IPS-11a (cell line): ENCODE results near the gene MRAP2.

ENCODE experiments used
- H3K4me3 ChIP-seq: one replicate; pipeline ENCODE4 v1.5.1; 2013; ENCODE audit warnings: low read depth, low read length, control low read depth

MRAP2 gene, protein sequence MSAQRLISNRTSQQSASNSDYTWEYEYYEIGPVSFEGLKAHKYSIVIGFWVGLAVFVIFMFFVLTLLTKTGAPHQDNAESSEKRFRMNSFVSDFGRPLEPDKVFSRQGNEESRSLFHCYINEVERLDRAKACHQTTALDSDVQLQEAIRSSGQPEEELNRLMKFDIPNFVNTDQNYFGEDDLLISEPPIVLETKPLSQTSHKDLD

GRCh38 chr6:84033523-84034451, at the start of gene MRAP2:
MRAP2 (plus strand) TSS chr6:84033772; CDS start chr6:84055319, 21,547 bp downstream.
- H3K4me3 ChIP-seq: peak within 1 kb of the TSS; percentile 53

- H3K4me3 ChIP-seq: no peak overlapping the region
Observed at GRCh38 chr6:83984411-83984810, 49.2 kb upstream of the MRAP2 start.

DNA sequence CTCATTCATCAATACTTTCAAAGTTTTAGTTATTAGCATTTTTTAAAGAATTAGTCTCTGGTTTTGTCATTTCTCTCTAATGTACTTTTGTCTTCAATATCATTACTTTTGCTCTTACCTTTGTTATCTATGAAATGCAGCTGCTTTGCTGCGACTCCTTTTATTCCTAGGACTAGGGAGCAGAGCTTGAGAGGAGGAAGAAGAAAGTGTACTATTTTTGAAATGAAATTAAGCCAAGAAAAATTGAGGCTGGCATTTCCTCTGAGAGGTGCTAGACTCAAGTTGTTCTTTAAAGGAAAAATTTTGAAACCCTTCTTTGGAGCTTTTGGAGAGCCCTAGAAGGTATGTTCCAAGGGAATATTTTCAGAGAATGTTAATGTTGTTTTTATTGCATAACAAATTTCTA, 48.3 kb upstream of the MRAP2 start:
- H3K4me3 ChIP-seq: no peak overlapping the region

DNA sequence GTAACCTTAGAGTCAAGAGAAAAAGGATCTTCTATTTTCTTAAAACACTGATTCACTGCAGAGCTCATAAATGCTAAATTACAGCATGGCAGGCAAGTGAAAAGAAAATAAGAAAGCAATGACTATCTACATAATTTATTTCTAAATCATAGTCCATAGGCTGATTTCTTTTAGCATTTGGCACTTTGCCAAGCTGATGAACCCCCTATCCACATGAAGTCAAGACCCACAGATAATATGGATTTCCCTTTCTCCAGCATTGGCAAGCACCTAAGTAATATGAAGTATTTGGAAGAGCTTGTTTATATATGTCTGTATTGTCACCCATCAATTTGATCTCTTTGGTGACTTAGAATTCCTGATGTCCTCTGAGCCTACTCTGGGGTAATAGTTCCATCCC, 47.9 kb upstream of the MRAP2 start:
- H3K4me3 ChIP-seq: no peak overlapping the region

GRCh38 chr6:83998021-83998584, 35.5 kb upstream of the MRAP2 start:
- H3K4me3 ChIP-seq: no peak overlapping the region

GRCh38 chr6:84001119-84001518, 32.5 kb upstream of the MRAP2 start:
- no peak overlapping the region for H3K4me3 ChIP-seq

DNA sequence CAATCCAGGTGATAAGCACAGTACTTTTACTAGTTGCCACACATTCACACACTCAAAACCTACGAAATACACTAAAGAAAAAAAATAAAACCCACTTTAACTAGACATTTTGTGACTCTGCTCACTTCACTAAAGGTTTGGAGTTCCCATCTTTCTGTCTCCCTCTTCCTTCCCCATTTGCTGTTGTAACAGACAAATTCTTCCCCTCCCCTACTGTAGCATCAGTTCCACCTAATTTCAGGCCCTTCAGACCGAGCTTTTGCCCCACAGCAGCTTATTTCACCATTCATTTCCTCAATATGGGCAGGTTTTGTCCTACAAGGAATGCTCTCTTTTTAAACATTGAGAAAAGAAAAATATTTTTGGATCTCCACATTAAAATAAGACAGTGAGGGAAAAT, 31.3 kb upstream of the MRAP2 start:
- no peak overlapping the region for H3K4me3 ChIP-seq

GRCh38 chr6:84003131-84003530, 30.4 kb upstream of the MRAP2 start:
- H3K4me3 ChIP-seq: no peak overlapping the region

- H3K4me3 ChIP-seq: no peak overlapping the region
Observed at GRCh38 chr6:84003654-84004053, 29.9 kb upstream of the MRAP2 start.

- H3K4me3 ChIP-seq: no peak overlapping the region
Observed at GRCh38 chr6:84007871-84008270, 25.7 kb upstream of the MRAP2 start.

DNA sequence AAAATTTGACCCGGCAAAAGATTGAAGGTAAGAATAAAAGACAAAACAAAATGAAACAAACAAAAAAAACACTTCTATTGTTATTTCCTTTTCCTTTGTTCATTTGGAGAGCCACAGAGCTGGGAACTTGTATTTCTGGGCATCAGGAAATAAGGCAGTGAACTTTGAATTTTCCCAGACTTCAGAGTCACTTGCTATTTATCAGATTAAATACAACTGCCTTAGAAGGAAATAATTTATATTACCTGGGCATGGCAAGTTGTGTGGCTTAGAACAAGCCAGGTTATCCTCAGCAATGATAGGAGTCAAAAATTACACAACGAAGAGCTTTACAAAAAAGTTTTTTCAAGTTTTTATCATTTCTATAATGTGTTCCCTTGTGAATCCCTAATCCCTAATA, 20.2 kb upstream of the MRAP2 start:
- H3K4me3 ChIP-seq: no peak overlapping the region

DNA sequence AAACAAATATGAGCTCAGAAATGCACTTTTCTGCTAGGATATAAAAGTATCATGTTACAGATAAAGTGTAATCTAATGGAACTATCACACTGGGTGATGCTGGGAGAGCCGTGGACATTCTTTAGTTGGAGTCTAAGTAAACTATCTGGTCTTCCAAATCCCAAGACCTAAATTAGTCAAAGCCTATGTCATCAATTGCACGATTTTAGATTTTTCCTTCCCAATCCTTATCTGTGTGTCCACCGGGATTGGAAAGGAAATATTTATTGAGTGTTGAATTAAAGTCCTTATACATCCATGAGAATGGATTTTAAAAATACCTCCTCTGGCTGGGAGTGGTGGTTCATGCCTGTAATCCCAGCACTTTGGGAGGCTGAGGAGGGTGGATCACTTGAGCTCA, 19.6 kb upstream of the MRAP2 start:
- H3K4me3 ChIP-seq: no peak overlapping the region

- H3K4me3 ChIP-seq: no peak overlapping the region
Observed at GRCh38 chr6:84016029-84016428, 17.5 kb upstream of the MRAP2 start.

- no peak overlapping the region for H3K4me3 ChIP-seq
Observed at GRCh38 chr6:84017709-84018452, 15.7 kb upstream of the MRAP2 start.

- H3K4me3 ChIP-seq: no peak overlapping the region
Observed at GRCh38 chr6:84018453-84019061, 15.0 kb upstream of the MRAP2 start.

GRCh38 chr6:84019141-84019841, 14.3 kb upstream of the MRAP2 start:
- no peak overlapping the region for H3K4me3 ChIP-seq

DNA sequence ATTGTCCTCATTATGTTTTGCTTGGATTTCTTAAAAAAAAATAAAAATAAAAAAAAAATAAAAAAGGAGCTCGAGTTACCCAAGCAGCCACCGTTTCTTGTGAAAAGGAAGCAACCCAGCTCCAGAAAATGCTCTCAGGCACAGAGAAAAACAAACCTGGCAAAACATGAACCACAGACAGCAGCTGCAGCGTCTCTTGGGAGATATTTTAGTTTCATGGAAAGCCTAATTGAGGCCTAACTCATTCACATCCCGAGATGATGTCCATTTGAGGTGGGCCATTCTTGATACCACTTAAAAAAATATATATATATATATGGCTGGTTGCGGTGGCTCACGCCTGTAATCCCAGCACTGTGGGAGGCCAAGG, 13.7 kb upstream of the MRAP2 start:
- H3K4me3 ChIP-seq: no peak overlapping the region

GRCh38 chr6:84021625-84022024, 11.9 kb upstream of the MRAP2 start:
- no peak overlapping the region for H3K4me3 ChIP-seq

DNA sequence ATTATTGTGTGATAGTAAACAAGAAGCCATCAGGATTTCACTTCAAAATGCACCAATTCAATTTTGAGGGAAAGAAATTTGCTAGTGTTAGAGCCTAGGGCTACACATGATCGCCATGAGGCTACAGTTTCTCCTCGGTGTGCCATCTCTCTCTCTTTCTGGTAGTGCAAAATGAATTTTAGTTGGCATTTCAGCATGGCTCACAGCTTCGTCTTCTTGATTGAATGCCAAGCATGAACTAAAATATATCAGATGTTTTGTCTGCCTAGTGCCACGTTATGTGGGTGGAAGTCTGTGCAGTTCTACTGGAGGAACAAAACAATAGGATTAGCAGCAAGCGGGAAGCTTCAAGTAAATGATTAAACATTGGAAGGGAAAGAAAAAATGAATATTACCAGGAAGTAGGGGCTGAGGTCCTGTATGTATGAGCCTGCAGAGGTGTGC, 6.8 kb upstream of the MRAP2 start:
- H3K4me3 ChIP-seq: no peak overlapping the region
